Panc1 (cell line): ENCODE data around the gene THADA. TPM values are rescaled to one million over a fixed set of nuclear protein-coding genes. Genes with fewer than 3 reads are reported as not detected.

Experiments
- ATAC-seq: fragments of 200-7000 bp; cut with Tn5 transposase; 2 replicates; pipeline ENCODE4 v1.9.1; 2020; ENCODE audit warnings: mild to moderate bottlenecking, moderate library complexity
- BruUV-seq: library from RNA; stranded (reverse); fragments of 400-500 nt; replicated peaks from 2 replicates; lab custom pipeline; 2021; lab: Mats Ljungman, UMichigan
- CTCF ChIA-PET: fragments of 300-600 bp; sonication (Branson Sonifier 250); formaldehyde crosslinking; loops from one replicate; lab custom pipeline; 2022; ENCODE audit warnings: antibody characterized with exemption; lab: Charles Lee
- POLR2A ChIA-PET: fragments of 300-600 bp; sonication (Branson Sonifier 250); formaldehyde crosslinking; loops from one replicate; lab custom pipeline; 2022; ENCODE audit warnings: antibody characterized with exemption; lab: Charles Lee
- DNase-seq: peaks from one replicate; pipeline ENCODE4 v3.0.0-alpha.2; 2010; ENCODE audit warnings: low read depth, low spot score
- H3K27ac ChIP-seq: 2 replicates; pipeline ENCODE4 v1.5.1; 2011; ENCODE audit warnings: mild to moderate bottlenecking, low read length, inconsistent platforms
- H3K27me3 ChIP-seq: fragments of 200-500 bp; sonication (Bioruptor generic); 2 replicates; pipeline ENCODE4 v1.6.0; 2014; ENCODE audit warnings: low read length, inconsistent platforms; ENCODE audit not compliant: control insufficient read depth, insufficient read depth
- H3K36me3 ChIP-seq: fragments of 200-500 bp; sonication (Bioruptor generic); 2 replicates; pipeline ENCODE4 v1.5.1; 2014; ENCODE audit warnings: inconsistent platforms, mild to moderate bottlenecking, low read length, moderate library complexity; ENCODE audit not compliant: control insufficient read depth, insufficient read depth
- H3K4me1 ChIP-seq: 2 replicates; pipeline ENCODE4 v1.5.1; 2011; ENCODE audit warnings: inconsistent platforms, mild to moderate bottlenecking, low read length, moderate library complexity; ENCODE audit not compliant: control insufficient read depth, insufficient read depth
- H3K4me3 ChIP-seq, 2 experiments: 2 replicates each; pipeline ENCODE4 v1.5.1; 2011 to 2012; ENCODE audit warnings: low read depth in 2 of 2, low read length in 2 of 2, mild to moderate bottlenecking in 2 of 2, inconsistent platforms in 1 of 2, moderate library complexity in 1 of 2
- H3K9me3 ChIP-seq: fragments of 200-500 bp; sonication (Bioruptor generic); 2 replicates; pipeline ENCODE4 v1.5.1; 2014; ENCODE audit warnings: low read depth, mild to moderate bottlenecking, inconsistent platforms, low read length, moderate library complexity; ENCODE audit not compliant: control insufficient read depth, insufficient read depth
- CTCF ChIP-seq: fragments of 450-650 bp; IDR thresholded peaks from 2 replicates; pipeline ENCODE4 v1.5.1; 2017; ENCODE audit warnings: mild to moderate bottlenecking
- POLR2AphosphoS5 ChIP-seq: IDR thresholded peaks from 2 replicates; pipeline ENCODE4 v1.6.1; 2012; ENCODE audit warnings: mild to moderate bottlenecking, low read depth, low read length, moderate library complexity
- REST ChIP-seq, 2 experiments: IDR thresholded peaks; 2 replicates each; pipeline ENCODE4 v1.6.1; 2011 to 2012; ENCODE audit warnings: low read depth in 2 of 2, control low read depth in 1 of 2, low read length in 1 of 2, mild to moderate bottlenecking in 1 of 2, moderate library complexity in 1 of 2; ENCODE audit not compliant: insufficient read depth in 1 of 2
- SIN3A ChIP-seq: IDR thresholded peaks from 2 replicates; pipeline ENCODE4 v1.6.1; 2012; ENCODE audit warnings: low read depth, mild to moderate bottlenecking, low read length, moderate library complexity, borderline replicate concordance; ENCODE audit not compliant: insufficient read depth
- TCF7L2 ChIP-seq: IDR thresholded peaks from 2 replicates; pipeline ENCODE4 v1.6.1; 2011; ENCODE audit warnings: mild to moderate bottlenecking, low read depth, low read length, inconsistent platforms
- in situ Hi-C: cut with HindIII; loops from 2 replicates; pipeline ENCODE4 v1.10.0; 2016; ENCODE audit warnings: low sequenced_read_pairs, low pct_unique_long_range_greater_than_20kb
- intact Hi-C: fragments of 100-400 bp; cut with micrococcal nuclease; formaldehyde crosslinking; loops from one replicate; pipeline ENCODE4 v1.10.0; 2022; ENCODE audit not compliant: unreplicated experiment
- total RNA-seq: library from RNA; stranded (reverse); gene quantifications from one replicate; pipeline ENCODE4 v1.2.1, GENCODE V29; 2021; ENCODE audit not compliant: unreplicated experiment

Gene THADA
- total RNA-seq, 1 experiment from 2014 or later: 37.2 TPM

- TF ChIP-seq POLR2AphosphoS5: no peak
- no peak for TF ChIP-seq REST (IDR thresholded peaks at IDR 0.05; ENCODE audit: insufficient read depth in 1 of 2, low read depth in 2 of 2, low read length in 1 of 2)
- no peak for TF ChIP-seq SIN3A
- H3K4me3 ChIP-seq: no peak overlapping the region
- ChIA-PET POLR2A (no interaction called here), CTCF (no interaction called here)
- in situ Hi-C loops: no loop called here
- no peaks in the 10 kb centered on the region for H3K9me3 ChIP-seq
- no peaks in the 10 kb centered on the region for H3K27me3 ChIP-seq
- intact Hi-C loops: no loop called here
- ATAC-seq (no peak), DNase-seq (no peak)
- peaks cover 20% of the 10 kb centered on the region for H3K36me3 ChIP-seq
- no TSS peak for BruUV-seq
- H3K4me1 ChIP-seq: no peaks in the 10 kb centered on the region
- no peak overlapping the region for H3K27ac ChIP-seq
These were observed 27.6 kb downstream of the THADA start for GRCh38 chr2:43568228-43568627.

- no peak overlapping the region for H3K4me3 ChIP-seq
- intact Hi-C loops (no loop called here), in situ Hi-C loops (no loop called here)
- H3K4me1 ChIP-seq: no peaks in the 10 kb centered on the region
- no TSS peak for BruUV-seq
- H3K9me3 ChIP-seq: no peaks in the 10 kb centered on the region
- DNase-seq (no peak), ATAC-seq (no peak)
- POLR2A ChIA-PET: interaction anchor here (0.6 to 0.7 kb wide), 3 partner anchors 70 to 1136 kb away, joined by 4 to 7 read pairs (median 5); partner anchors contain the start of gene PLEKHH2
- TF ChIP-seq TCF7L2: no peak
- H3K27me3 ChIP-seq: no peaks in the 10 kb centered on the region
- H3K36me3 ChIP-seq: peaks cover 9% of the 10 kb centered on the region
- CTCF ChIA-PET: no interaction called here
- no peak overlapping the region for H3K27ac ChIP-seq
These were observed 29.4 kb downstream of the THADA start for GRCh38 chr2:43566461-43566729.

GRCh38 chr2:43563679-43564078, 32.2 kb downstream of the THADA start:
- TF ChIP-seq TCF7L2 (no peak), REST (IDR thresholded peaks at IDR 0.05; ENCODE audit: insufficient read depth in 1 of 2, low read depth in 2 of 2, low read length in 1 of 2) (no peak), CTCF (no peak), POLR2AphosphoS5 (no peak), SIN3A (no peak)
- ATAC-seq (no peak), DNase-seq (no peak)
- Histone ChIP-seq H3K4me1 (no peaks in the 10 kb centered on the region), H3K27ac (no peak overlapping the region), H3K9me3 (no peaks in the 10 kb centered on the region), H3K27me3 (no peaks in the 10 kb centered on the region), H3K4me3 (no peak overlapping the region), H3K36me3 (peaks cover 3% of the 10 kb centered on the region; the same call in 1 of the 2 replicates)
- intact Hi-C loops (no loop called here), in situ Hi-C loops (no loop called here)
- BruUV-seq: no TSS peak
- POLR2A ChIA-PET: interaction anchor here (0.6 kb wide), 1 partner anchor 185 kb away, joined by 5 read pairs; no protein-coding TSS in a partner anchor
- CTCF ChIA-PET: no interaction called here
